GM19468 (cell line): ENCODE measurements around the gene LYL1.
A peak's percentile ranks its signal among the peaks of the same experiment; 100 is the strongest.

Experiments
- ATAC-seq: cut with Tn5 transposase; IDR thresholded peaks from one replicate; pipeline ENCODE4 v1.9.1; 2021; ENCODE audit warnings: mild to moderate bottlenecking, moderate library complexity, moderate number of reproducible peaks; ENCODE audit not compliant: unreplicated experiment; ENCODE audit errors: extremely low read depth

The LYL1 gene

DNA sequence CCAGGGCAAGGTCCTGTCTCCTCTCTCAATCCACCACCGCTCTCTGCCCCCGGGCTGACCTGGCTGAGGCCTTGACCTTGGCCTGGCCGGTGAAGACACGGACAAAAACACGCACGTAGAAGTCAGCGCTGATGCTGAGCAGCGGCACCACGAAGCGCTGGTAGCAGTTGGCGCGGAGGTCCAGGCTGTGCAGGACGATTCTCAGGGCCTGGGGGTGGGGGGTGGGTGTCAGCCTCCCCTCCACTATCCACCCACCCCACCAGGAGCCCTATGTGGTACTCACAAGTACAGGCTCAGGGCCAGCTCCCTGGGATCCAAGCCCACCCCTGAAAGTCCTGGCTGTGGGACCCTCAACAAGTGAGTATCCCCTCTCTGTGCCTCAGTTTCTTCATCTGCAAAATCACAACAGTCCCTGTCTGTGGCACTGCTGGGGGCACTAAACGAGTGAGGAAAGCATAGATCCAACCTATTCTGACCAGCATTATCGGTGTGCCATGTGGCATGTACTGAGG, 7.5 kb upstream of the LYL1 start:
- ATAC-seq = no peak

DNA sequence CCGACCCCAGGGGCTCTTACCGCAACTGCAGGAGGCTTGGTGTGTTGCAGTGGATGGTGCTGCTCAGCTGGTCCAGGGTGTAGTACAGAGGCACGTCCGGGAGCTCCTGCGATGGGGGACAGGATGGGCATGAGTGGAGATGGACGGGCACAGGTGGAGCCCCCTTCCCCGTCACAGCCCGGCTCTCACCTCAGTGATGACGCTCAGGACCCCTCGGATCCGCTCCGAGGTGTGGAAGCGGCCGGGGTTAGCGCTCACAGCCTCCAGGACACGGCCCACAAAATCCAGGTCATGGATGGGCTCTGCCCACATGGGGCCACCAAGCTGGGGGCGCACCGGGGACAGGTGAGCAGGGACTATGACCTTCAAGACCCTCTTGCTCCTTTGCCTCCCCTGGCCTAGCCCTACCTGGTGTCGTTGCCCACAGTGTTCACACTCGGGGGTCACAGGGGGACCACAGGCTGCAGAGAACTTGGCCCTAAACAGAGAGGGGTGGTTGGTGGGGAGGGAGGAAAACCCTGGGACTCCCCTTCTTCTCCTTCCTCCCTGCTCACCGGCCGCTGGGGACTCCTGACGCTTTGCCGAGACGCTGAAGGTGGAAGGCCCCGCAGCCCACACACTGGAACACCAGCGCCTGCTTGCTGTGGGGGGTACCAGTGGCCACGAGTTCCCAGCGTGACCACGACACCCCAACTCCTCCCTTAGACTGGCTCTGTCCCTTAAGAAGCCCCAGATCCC, 6.9 kb upstream of the LYL1 start:
- no peak for ATAC-seq

DNA sequence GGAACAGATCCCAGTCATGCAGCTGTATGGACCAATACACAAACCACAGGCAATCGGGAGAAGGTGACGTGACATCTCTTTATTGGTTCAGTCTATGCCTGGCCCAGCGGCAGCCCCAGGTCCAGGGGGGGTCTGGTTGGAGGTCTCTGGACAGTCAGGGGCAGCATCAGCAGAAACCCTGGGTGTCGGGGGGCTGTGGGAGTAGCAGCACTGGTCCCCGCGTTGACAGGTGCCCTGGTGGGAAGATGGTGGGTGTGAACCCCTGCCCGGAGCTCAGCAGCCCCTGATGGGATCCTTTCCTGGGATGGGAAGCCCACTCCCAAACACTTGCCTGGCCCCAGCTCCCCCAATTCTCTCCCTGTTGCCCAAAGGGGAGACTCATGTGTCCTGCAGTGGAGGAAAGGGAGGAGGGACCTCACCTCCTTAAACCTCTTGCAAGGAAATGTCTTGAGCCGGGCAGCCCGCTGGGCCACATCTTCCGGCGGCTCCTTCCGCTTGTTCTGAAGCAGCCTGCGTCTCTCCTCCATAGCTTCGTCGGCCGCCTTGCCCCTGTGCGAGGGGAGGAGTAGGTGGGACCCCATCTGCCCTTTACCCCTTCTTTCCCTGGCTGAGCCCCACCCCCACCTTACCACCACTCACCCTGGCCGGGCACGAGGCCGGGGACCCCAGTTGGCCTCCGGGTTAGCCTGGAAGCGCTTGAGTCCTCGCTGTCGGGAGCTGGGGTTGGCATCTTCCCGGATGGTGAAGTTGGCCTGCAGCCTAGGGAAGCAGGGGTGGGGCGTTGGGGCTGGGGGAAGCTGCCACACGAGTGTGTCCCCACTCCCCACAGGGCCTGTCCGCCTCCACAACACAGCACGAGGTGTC, 2.4 kb upstream of the LYL1 start:
- ATAC-seq = no peak

DNA sequence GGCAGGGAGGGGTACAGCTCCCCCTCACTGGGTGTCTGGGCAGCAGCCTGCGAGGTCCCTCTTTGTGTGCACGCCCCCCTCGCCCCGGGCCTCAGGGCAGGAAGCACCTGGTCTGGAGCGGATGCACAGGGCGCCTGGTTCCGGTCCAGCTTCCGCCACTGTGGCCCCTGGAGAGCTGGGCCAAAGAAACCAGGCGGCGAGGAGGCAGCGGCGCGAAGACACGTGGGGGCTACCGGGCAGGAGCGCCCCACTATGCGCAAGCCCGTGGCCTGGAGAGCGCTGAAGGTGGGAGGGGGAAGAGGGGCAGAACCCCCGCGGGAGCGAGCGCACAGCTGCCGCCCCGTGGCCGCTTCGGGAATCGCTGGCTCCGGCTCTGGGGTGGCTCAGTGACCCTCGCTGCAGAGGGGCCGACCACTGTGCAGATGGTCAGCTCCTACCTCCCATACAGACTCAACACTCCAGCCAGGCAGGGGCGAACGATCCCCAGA, 1.7 kb upstream of the LYL1 start:
- peak; percentile 29 for ATAC-seq

DNA sequence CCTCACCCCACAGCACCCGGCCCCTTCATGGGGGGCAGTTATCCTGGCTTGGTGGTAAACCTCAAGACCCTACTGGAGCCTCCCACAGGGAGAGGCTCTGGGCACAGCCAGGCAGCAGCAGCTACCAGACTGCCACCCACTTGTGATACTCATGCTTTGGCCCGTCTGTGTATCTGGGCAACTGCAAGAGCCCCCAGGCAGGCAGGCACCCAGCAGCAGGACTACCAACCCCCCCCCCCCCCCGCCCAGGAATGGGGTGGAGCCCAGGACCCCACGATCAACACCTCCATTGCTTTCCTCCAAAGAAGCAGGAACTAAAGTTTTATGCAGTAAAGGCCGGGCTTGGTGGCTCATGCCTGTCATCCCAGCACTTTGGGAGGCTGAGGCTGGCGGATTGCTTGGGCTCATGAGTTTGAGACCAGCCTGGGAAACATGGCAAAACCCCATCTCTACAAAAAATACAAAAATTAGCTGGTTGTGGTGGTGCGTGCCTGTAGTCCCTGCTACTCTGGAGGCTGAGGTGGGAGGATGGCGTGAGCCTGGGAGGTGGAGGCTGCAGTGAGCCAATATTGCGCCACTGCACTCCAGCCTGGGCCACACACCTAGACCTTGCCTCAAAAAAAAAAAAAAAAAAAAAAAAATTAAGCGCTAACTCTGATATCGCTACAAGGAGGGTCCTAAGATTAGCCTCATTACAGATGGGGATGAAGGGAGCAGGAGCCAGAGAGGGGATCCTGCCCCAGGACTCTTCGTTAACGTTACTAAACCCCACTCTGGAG, 1.1 kb upstream of the LYL1 start:
- no peak for ATAC-seq

DNA sequence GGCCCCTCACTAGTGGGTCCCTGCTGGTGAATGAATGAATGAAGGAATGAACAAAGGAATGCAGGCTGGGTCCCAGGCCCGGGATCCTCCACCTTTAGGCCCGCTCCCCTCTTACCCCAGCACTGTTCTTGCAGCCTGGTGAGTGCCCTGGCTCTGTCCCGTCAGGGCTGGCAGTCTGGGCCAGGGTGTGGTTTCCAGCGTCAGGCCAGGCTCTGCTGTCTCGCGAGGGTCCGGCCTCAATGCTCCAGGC, 317 bp downstream of the LYL1 start:
- ATAC-seq = no peak

DNA sequence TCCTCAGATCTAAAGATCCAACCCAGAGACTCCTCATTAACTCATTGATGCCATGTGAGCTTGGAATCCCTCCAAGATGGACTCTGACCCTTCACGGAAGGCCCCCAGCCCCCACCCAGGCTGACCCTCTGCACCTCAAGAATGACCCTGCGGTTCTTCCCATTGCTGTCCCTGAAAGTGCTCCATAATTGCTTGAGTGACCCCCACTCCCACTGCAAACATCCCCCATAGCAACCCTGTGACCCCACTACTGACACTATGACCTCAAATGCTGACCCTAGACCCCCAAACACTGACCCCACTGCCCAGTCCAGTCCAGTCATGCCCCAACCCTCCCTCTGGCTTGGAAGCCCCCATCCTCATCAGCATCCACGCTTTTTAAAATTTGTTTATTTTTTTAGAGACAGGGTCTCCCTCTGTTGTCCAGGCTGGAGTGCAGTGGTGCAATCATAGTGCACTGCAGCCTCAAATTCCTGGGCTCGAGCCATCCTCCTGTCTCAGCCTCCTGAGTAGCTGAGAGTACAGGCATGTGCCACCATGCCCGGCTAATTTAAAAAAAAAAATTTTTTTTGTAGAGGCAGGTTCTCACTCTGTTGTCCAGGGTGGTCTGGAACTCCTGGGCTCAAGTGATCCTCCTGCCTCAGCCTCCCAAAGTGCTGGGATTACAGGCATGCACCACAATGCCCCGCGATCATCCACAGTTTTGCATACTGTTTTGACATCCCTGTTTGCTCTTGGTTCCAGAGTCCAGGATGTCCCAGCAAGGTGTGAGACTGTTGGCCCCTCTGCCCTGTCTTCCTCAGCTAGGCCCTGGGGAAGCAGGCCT, 855 bp downstream of the LYL1 start:
- ATAC-seq = no peak

DNA sequence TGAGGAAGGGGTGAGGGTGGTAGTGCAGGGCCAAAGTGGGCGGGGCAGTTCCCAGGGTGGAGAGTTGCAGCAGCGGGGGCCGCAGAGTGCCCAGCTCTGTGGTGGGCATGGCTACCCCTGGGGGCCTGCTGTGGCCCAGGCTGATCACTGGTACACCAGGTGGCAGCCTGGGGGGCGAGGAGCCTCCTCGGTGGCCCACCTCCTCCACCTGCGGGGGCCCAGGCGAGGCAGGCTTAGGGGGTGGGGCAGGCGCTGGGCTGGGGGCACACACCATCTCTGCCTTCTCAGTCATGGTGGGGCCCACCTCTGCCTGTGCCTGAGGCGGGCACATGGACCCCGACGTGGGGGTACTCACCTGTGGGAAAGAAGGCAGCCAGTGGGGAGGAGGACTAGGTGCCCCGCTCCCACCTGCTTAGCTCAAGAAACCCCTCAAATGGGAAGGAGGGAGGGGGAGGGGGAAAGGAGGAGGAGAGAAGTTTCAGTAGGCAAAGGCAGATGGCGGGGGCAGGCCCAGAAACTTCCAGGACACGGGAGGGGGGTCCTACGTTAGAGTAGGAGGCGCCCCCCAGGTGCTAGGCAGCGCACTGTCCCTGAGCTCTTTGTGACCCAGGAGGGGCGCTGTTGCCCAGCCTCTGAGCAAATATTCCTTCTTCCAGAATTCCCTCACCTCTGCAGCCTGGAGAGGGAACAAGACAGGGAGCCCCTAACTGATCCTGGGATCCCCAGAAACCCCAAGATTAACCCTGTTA, 1.6 kb downstream of the LYL1 start:
- ATAC-seq = no peak

DNA sequence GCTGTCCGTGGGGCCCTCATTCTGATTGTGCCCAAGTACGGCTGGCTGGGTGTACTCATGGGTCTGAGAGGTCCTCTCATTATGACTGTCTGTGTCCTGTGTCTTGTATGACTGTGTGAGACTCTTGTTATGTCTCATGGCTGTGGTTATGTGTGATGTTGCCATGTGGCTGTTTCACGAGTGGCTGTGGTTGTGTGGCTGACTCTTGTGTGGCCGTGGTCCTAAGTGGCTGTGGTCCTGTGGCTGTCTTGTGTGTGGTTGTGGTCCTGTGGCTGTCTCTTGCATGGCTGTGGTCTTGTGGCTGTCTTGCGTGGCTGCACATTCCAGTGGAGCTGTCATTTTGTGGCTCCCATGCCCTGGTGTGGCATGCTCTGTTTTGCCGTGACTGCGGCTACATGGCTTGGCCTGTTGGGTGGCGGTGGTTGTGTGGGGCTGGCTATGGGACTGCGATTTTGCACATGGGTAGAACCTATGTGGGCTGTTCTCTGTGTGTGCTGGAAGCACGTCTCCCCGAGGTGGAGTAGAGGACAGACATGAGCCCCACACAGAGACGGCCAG, 2.5 kb downstream of the LYL1 start:
- ATAC-seq = no peak

DNA sequence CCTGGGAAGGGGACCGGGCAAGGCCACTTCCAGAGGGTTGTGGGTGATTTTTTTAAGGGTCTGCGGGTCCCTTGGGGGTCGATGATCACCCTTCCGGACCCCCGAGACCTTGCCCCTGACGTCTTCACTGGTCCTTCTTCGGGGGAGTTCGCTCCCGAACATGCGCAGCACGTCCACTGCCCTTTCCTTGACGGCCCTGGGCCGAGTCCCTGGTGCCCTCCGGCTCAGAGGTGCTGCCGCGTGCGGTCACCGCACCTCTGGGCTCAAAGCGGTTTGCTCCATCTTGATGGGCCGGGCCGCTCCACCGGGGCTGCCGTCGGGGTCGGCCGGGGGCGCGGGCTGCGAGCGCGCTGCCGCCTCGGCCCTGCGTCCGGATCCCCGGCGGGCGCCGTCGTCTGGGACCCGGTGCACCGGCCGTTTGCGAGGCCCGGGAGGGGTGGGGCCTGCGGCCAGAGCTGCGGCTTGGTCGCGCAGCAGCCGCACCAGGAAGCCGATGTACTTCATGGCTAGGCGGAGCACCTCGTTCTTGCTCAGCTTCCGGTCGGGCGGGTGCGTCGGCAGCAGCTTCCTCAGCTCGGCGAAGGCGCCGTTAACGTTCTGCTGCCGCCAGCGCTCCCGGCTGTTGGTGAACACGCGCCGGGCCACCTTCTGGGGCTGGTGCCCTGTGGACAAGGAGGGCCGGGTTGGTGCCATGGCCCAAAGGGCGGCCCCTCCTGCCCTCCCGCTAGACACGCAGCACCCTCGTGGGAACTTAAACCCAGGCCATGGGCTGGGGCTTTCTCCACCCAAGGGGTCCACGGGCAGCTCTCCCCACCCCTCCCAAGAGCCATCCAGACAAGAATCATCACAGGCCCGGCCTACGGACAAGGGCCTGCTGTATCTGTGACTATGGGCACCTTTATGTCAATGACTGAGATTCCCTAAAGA, 3.3 kb downstream of the LYL1 start:
- ATAC-seq = no peak

DNA sequence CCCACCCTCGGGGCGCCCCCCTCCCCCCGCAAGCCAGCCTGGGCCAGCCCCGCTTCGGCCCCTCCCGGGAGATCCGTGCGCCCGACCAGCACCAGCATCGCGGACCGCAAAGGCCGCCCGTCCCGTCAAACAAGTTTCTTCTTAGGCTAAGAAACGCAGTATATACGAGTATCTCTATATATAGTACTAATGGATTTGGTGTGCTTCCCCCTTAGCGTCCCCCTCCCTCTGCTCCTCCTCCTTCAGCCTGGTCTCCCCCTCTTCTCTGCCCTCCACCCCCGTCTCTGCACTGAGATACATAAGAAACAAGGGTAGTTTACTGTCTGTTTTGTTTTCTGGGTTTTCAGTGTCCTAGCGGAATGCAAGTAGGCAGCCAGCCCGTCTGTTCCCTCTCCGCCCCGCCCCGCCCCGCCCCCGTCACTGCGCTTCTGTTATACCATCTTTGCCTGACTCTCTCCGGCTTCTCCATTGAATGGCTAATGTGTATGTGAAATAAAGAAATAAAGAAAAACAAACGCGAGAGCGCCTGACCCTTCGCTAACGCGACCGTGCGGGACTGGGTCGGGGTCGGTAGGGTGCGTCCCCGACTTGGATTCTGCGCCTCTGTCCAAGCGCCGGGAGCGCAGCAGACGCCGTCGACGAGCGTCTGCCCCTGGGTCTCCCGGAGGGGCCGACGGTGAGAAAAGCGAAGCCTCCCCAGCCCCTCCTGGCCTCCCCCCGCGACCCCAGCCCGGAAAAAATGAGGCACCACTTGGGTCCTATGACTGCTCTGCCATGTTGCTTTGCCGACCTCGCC, 4.2 kb downstream of the LYL1 start:
- no peak for ATAC-seq

DNA sequence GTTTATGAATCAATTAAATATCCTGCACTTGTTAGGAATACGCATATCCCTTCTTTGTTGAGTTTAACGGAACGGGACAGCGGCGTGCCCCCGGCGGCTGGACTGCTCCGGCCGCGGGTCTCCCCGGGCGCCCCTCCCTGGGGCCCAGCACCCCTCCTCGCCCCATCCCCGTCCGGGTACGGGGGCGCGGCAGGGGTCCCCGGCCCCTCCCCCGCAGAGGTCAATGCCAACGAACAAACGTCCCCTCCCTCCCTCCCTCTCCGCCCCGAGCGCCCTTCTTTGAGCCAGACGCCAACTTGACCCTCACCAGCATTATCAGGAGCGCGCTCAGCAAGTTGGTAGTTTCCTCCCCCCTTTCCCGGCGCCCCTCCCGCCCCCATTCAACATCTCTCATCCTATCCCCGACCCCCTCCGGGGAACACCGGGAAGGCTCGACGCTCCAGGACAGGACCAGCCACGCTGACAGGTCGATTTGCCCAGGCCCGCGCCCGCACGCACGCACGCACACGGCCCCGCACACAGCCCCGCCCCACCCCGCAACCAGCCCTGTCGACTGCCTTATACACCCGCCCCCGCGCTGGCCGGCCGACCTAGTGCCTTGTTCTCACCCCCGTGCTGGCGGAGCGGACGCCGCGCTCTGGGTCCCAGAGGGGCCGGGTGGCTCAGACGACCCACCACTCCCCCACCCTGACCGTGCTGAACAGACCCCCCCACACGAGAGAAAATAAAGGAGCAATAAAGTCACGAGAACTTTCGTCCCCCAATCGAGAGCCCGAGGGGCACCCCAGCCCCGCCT, 5.0 kb downstream of the LYL1 start:
- ATAC-seq = no peak

DNA sequence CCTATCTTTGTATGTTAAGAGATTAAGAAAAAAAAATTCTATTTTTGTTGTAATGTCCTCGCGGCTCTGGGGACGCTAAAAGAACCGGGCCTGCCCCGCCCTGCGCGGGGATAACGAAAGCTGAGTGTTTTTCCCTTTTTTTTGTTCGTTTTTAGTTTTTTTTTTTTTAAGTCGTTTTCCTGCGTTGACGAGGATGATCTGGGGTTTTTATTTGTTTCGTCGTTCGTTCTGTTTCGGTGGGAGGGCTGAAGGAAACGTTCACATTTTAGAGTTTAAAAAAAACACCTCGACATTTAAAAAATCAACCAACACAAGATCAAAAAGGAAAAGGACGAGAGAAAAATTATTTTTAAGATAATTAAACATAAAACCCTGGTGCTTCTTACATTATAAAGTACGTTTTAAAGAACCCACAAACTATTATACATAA, 5.6 kb downstream of the LYL1 start:
- no peak for ATAC-seq

DNA sequence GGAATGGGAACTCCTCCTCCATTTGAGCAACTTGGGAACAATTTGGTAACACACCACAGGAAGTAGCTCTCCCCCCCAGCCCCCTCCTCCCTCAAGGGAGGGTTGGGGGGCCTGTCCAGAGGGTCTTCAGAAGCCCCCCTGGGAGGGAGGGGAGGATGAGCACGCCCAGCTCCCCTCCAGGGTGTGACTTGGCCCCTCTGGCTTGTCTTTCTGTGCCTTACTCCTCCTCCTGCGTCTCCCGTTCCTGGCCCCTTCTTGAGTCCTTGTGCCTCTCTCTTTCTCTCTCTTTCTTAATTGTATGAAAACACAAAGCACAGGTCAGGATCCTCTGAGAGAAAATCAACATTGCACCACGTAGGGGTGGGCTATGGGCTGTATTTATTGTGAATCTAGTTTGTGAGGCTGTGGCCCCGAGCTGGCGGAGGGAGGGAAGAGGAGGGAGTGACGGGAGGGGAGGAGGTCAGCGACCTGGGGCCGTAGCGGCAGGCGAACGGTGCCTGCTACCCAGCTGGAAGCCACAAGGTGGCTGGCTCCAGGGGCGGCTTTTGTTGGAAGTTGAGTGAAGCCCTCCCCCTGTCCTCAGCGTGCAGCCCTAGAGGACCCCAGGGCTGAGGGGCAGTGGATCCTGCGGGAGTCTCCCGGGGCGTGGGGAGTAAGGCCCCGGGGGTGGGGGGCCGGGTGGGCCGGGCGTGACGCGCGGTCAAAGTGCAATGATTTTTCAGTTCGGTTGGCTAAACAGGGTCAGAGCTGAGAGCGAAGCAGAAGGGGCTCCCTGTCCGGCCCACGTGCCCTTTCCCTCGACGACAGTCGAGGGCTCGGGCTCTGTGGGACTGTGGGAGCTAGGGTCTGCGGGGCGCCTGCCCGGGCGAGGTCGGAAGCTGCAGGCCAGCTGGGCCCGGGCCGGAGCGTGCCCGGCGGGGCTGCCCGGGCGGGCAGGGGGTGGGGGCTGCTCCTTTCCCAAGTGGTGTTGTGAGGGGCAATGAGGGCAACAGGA, 6.4 kb downstream of the LYL1 start:
- no peak for ATAC-seq

DNA sequence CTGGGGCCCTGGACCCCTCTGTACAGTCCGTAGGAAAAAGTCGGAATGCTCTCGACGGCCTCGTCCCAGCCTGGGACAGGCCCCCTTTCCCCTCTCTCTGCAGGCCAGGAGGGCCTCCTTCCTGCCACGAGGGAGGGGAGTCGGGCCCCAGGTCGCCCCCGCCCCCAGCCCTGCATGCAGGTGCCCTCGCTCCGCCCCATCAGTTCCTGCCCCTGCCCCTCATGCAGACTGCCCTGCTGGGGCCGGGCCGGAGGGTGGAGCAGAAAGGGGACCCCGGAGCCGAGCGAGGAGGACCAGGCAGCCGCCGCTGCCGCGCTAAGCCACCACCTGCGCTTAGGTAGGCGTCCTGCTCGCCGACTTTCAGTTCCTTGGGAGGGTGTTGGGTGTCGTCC, 7.3 kb downstream of the LYL1 start:
- ATAC-seq = no peak
